Karpas-422 (cell line): ENCODE results near the gene RNFT2. TPM values are rescaled to one million over a fixed set of nuclear protein-coding genes. Genes with fewer than 3 reads are reported as not detected.

ENCODE experiments used
- DNase-seq: peaks from one replicate; pipeline ENCODE4 v3.0.0-alpha.2; 2015
- H2AFZ ChIP-seq: fragments of 200-600 bp; sonication (generic); 2 replicates; pipeline ENCODE4 v1.6.1; 2014; ENCODE audit warnings: antibody characterized with exemption, low read length, mixed read lengths
- H3K27ac ChIP-seq: fragments of 200-600 bp; sonication (generic); 2 replicates; pipeline ENCODE4 v1.5.1; 2014; ENCODE audit warnings: mild to moderate bottlenecking, low read length, moderate library complexity
- H3K27me3 ChIP-seq: fragments of 200-600 bp; sonication (generic); 2 replicates; pipeline ENCODE4 v1.6.1; 2014; ENCODE audit warnings: low read length, mixed read lengths
- H3K36me3 ChIP-seq: fragments of 200-600 bp; sonication (generic); 2 replicates; pipeline ENCODE4 v1.6.1; 2014; ENCODE audit warnings: low read length, mixed read lengths; ENCODE audit not compliant: insufficient read depth
- H3K4me1 ChIP-seq: fragments of 200-600 bp; sonication (generic); 2 replicates; pipeline ENCODE4 v1.6.1; 2014; ENCODE audit warnings: mild to moderate bottlenecking, low read length, mixed read lengths
- H3K4me2 ChIP-seq: fragments of 200-600 bp; sonication (generic); 2 replicates; pipeline ENCODE4 v1.6.1; 2014; ENCODE audit warnings: low read length, low read depth, mild to moderate bottlenecking; ENCODE audit not compliant: poor library complexity, severe bottlenecking
- H3K4me3 ChIP-seq: fragments of 200-600 bp; sonication (generic); 2 replicates; pipeline ENCODE4 v1.5.1; 2014; ENCODE audit warnings: mild to moderate bottlenecking, antibody characterized with exemption, low read length, mixed read lengths
- H3K79me2 ChIP-seq: fragments of 200-600 bp; sonication (generic); 2 replicates; pipeline ENCODE4 v1.6.1; 2014; ENCODE audit warnings: mild to moderate bottlenecking, low read length, mixed read lengths
- H3K9ac ChIP-seq: fragments of 200-600 bp; sonication (generic); 2 replicates; pipeline ENCODE4 v1.6.0; 2014; ENCODE audit warnings: low read length
- H3K9me2 ChIP-seq: fragments of 200-600 bp; sonication (generic), shearing (Covaris generic); replicated peaks from 2 replicates; pipeline ENCODE4 v1.6.0; 2014; ENCODE audit warnings: mild to moderate bottlenecking, low read length, moderate library complexity; ENCODE audit not compliant: insufficient read depth
- H3K9me3 ChIP-seq: fragments of 300-700, 200-600 bp; sonication (generic); 2 replicates; pipeline ENCODE4 v1.6.1; 2014; ENCODE audit warnings: low read length, mixed read lengths
- H4K20me1 ChIP-seq: fragments of 200-600 bp; sonication (generic); 2 replicates; pipeline ENCODE4 v1.6.1; 2014; ENCODE audit warnings: mild to moderate bottlenecking, antibody characterized with exemption, low read length, low read depth; ENCODE audit not compliant: insufficient read depth
- total RNA-seq: library from RNA; depleted of rRNA; stranded (reverse); fragments of >200 nt; shearing (Covaris generic); gene quantifications from 2 replicates; pipeline ENCODE4 v1.2.3, GENCODE V29; 2014; ENCODE audit warnings: low replicate concordance

RNFT2 gene
- total RNA-seq, 1 experiment from 2014 or later = 6.7 TPM

GRCh38 chr12:116714175-116714574 is 23.9 kb upstream of the RNFT2 start:
- Histone ChIP-seq H3K9me2 (no peaks in the 10 kb centered on the region), H3K36me3 (peaks cover 7% of the 10 kb centered on the region; the same call in 1 of the 2 replicates), H3K4me3 (no peak overlapping the region), H3K9ac (no peak overlapping the region), H3K79me2 (0 out of 2 replicates have a peak, but pooled peaks cover 3% of the 10 kb centered on the region), H3K4me2 (no peak overlapping the region), H2AFZ (no peak overlapping the region), H3K27ac (no peak overlapping the region), H3K4me1 (peaks cover 10% of the 10 kb centered on the region), H4K20me1 (no peaks in the 10 kb centered on the region), H3K9me3 (no peaks in the 10 kb centered on the region), H3K27me3 (no peaks in the 10 kb centered on the region)
- DNase-seq = no peak

GRCh38 chr12:116717466-116718437 is 20.4 kb upstream of the RNFT2 start:
- Histone ChIP-seq H3K27me3 (no peaks in the 10 kb centered on the region), H3K79me2 (peaks cover 11% of the 10 kb centered on the region), H3K36me3 (peaks cover 7% of the 10 kb centered on the region; the same call in 1 of the 2 replicates), H4K20me1 (no peaks in the 10 kb centered on the region), H3K9me2 (no peaks in the 10 kb centered on the region), H3K27ac (no peak overlapping the region), H3K9me3 (no peaks in the 10 kb centered on the region), H3K4me1 (peaks cover 3% of the 10 kb centered on the region; the same call in 1 of the 2 replicates), H3K9ac (no peak overlapping the region), H3K4me3 (no peak overlapping the region), H2AFZ (no peak overlapping the region), H3K4me2 (no peak overlapping the region)
- DNase-seq = no peak

GRCh38 chr12:116718655-116719454 is 19.3 kb upstream of the RNFT2 start:
- no peak overlapping the region for H2AFZ ChIP-seq
- peaks cover 22% of the 10 kb centered on the region for H3K79me2 ChIP-seq
- no peak overlapping the region for H3K4me3 ChIP-seq
- peaks cover 7% of the 10 kb centered on the region; the same call in 1 of the 2 replicates for H3K36me3 ChIP-seq
- no peaks in the 10 kb centered on the region for H3K9me3 ChIP-seq
- 0 out of 2 replicates have a peak, but pooled peaks cover 4% of the 10 kb centered on the region for H4K20me1 ChIP-seq
- no peak overlapping the region for H3K4me2 ChIP-seq
- no peaks in the 10 kb centered on the region for H3K9me2 ChIP-seq
- no peaks in the 10 kb centered on the region for H3K27me3 ChIP-seq
- H3K27ac ChIP-seq = no peak overlapping the region
- no peak for DNase-seq
- peaks cover 3% of the 10 kb centered on the region; the same call in 1 of the 2 replicates for H3K4me1 ChIP-seq
- H3K9ac ChIP-seq = no peak overlapping the region

- H2AFZ ChIP-seq = no peak overlapping the region
- no peak overlapping the region for H3K4me3 ChIP-seq
- no peak overlapping the region for H3K27ac ChIP-seq
- no peaks in the 10 kb centered on the region for H3K27me3 ChIP-seq
- peaks cover 3% of the 10 kb centered on the region; the same call in 1 of the 2 replicates for H3K4me1 ChIP-seq
- peaks cover 32% of the 10 kb centered on the region for H3K79me2 ChIP-seq
- no peak overlapping the region for H3K9ac ChIP-seq
- no peaks in the 10 kb centered on the region for H3K9me3 ChIP-seq
- H3K36me3 ChIP-seq = peaks cover 7% of the 10 kb centered on the region; the same call in 1 of the 2 replicates
- DNase-seq = no peak
- 0 out of 2 replicates have a peak, but pooled peaks cover 4% of the 10 kb centered on the region for H4K20me1 ChIP-seq
- H3K9me2 ChIP-seq = no peaks in the 10 kb centered on the region
- H3K4me2 ChIP-seq = no peak overlapping the region
Observed at GRCh38 chr12:116719731-116720528, 18.2 kb upstream of the RNFT2 start.

- Histone ChIP-seq H3K4me3 (no peak overlapping the region), H3K9me2 (no peaks in the 10 kb centered on the region), H3K36me3 (no peaks in the 10 kb centered on the region; the same call in 1 of the 2 replicates), H3K9ac (no peak overlapping the region), H3K27ac (no peak overlapping the region), H3K4me2 (no peak overlapping the region), H2AFZ (no peak overlapping the region), H4K20me1 (0 out of 2 replicates have a peak, but pooled peaks cover 4% of the 10 kb centered on the region), H3K27me3 (no peaks in the 10 kb centered on the region), H3K9me3 (no peaks in the 10 kb centered on the region), H3K79me2 (peaks cover 51% of the 10 kb centered on the region), H3K4me1 (peaks cover 3% of the 10 kb centered on the region; the same call in 1 of the 2 replicates)
- DNase-seq = no peak
Observed at GRCh38 chr12:116722245-116722644, 15.9 kb upstream of the RNFT2 start.

GRCh38 chr12:116726694-116727093 is 11.4 kb upstream of the RNFT2 start:
- H3K27ac ChIP-seq = no peak overlapping the region
- no peak for DNase-seq
- H3K9me2 ChIP-seq = no peaks in the 10 kb centered on the region
- no peaks in the 10 kb centered on the region for H3K27me3 ChIP-seq
- peaks cover 83% of the 10 kb centered on the region for H3K79me2 ChIP-seq
- no peak overlapping the region for H3K4me3 ChIP-seq
- H4K20me1 ChIP-seq = peaks cover 4% of the 10 kb centered on the region; the same call in 1 of the 2 replicates
- no peak overlapping the region for H2AFZ ChIP-seq
- H3K4me2 ChIP-seq = no peak overlapping the region
- H3K4me1 ChIP-seq = no peaks in the 10 kb centered on the region
- no peak overlapping the region for H3K9ac ChIP-seq
- H3K9me3 ChIP-seq = no peaks in the 10 kb centered on the region
- peaks cover 8% of the 10 kb centered on the region; the same call in 1 of the 2 replicates for H3K36me3 ChIP-seq

- Histone ChIP-seq H3K9ac (no peak overlapping the region), H4K20me1 (peaks cover 4% of the 10 kb centered on the region; the same call in 1 of the 2 replicates), H3K4me2 (no peak overlapping the region), H3K27me3 (no peaks in the 10 kb centered on the region), H3K27ac (no peak overlapping the region), H3K79me2 (peaks cover 86% of the 10 kb centered on the region), H3K36me3 (peaks cover 8% of the 10 kb centered on the region; the same call in 1 of the 2 replicates), H2AFZ (no peak overlapping the region), H3K4me1 (no peaks in the 10 kb centered on the region), H3K9me2 (no peaks in the 10 kb centered on the region), H3K4me3 (no peak overlapping the region), H3K9me3 (no peaks in the 10 kb centered on the region)
- no peak for DNase-seq
Observed at GRCh38 chr12:116727261-116727660, 10.9 kb upstream of the RNFT2 start.
